Left ventricle myocardium inferior (tissue), 1 donor: Measurements from ENCODE around the gene PTPRC. TPM values are rescaled to one million over a fixed set of nuclear protein-coding genes. Genes with fewer than 3 reads are reported as not detected.

ENCODE experiments used
- DNase-seq: peaks from one replicate; pipeline ENCODE4 v3.0.0-alpha.2; 2020
- H3K27ac ChIP-seq: fragments of 200-600 bp; replicated peaks from 2 replicates; pipeline ENCODE4 v1.8.0; 2021
- H3K27me3 ChIP-seq: fragments of 200-600 bp; 2 replicates; pipeline ENCODE4 v1.8.0; 2021; ENCODE audit warnings: low read depth
- H3K36me3 ChIP-seq: fragments of 200-600 bp; 2 replicates; pipeline ENCODE4 v1.8.0; 2021
- H3K4me1 ChIP-seq: fragments of 200-600 bp; 2 replicates; pipeline ENCODE4 v1.8.0; 2021
- H3K4me3 ChIP-seq: fragments of 200-600 bp; 2 replicates; pipeline ENCODE4 v1.8.0; 2021; ENCODE audit warnings: mild to moderate bottlenecking, moderate library complexity
- H3K9me3 ChIP-seq: fragments of 200-600 bp; replicated peaks from 2 replicates; pipeline ENCODE4 v1.8.0; 2021
- intact Hi-C: fragments of 100-400 bp; cut with micrococcal nuclease; formaldehyde crosslinking; loops from one replicate; pipeline ENCODE4 v1.11.0; 2022
- total RNA-seq: library from RNA; stranded (reverse); fragmentation: NEBNext Ultra II Directional; extraction: Animal tissue kit (Norgen Biotek cat#: 25700); gene quantifications from one replicate; pipeline ENCODE4 v1.2.1, GENCODE V29; 2021
- TF ChIP-seq, protein P1 (sequence below): fragments of 200-600 bp; IDR thresholded peaks from 2 replicates; pipeline ENCODE4 v1.8.0; 2021; ENCODE audit warnings: antibody characterized with exemption, mild to moderate bottlenecking, borderline replicate concordance
- donor health status: DM: no; HTN: yes; CAD: no; lungs with severe emphysema.

PTPRC gene
- total RNA-seq, 1 donor from 2014 or later, result 7.5 TPM

DNA sequence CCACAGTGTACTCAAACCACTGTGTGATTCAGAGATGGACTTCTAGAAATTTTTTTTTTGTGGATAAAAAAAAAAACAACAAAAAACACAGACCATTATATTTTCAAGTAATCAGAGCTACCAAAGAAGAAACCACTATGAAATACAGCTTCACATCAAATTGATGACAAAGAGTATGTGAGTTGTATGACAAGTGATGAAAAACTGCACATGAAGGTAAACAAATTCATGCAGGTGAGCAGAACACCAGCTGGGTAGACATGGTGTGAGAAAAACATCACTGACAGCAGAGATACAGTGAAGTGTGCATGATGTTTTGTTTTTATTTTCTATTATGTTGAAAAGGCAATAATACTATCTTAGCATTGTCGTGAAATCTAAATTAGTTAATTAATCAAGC is 8.0 kb upstream of the PTPRC start:
- no peaks in the 10 kb centered on the region for H3K9me3 ChIP-seq
- no peak for DNase-seq
- intact Hi-C loops, result no loop called here
- no peaks in the 10 kb centered on the region for H3K27me3 ChIP-seq
- no peak overlapping the region for H3K4me3 ChIP-seq
- TF ChIP-seq, protein P1, sequence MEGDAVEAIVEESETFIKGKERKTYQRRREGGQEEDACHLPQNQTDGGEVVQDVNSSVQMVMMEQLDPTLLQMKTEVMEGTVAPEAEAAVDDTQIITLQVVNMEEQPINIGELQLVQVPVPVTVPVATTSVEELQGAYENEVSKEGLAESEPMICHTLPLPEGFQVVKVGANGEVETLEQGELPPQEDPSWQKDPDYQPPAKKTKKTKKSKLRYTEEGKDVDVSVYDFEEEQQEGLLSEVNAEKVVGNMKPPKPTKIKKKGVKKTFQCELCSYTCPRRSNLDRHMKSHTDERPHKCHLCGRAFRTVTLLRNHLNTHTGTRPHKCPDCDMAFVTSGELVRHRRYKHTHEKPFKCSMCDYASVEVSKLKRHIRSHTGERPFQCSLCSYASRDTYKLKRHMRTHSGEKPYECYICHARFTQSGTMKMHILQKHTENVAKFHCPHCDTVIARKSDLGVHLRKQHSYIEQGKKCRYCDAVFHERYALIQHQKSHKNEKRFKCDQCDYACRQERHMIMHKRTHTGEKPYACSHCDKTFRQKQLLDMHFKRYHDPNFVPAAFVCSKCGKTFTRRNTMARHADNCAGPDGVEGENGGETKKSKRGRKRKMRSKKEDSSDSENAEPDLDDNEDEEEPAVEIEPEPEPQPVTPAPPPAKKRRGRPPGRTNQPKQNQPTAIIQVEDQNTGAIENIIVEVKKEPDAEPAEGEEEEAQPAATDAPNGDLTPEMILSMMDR, result no peak
- no peak overlapping the region for H3K27ac ChIP-seq
- H3K4me1 ChIP-seq, result no peaks in the 10 kb centered on the region
- H3K36me3 ChIP-seq, result no peaks in the 10 kb centered on the region

DNA sequence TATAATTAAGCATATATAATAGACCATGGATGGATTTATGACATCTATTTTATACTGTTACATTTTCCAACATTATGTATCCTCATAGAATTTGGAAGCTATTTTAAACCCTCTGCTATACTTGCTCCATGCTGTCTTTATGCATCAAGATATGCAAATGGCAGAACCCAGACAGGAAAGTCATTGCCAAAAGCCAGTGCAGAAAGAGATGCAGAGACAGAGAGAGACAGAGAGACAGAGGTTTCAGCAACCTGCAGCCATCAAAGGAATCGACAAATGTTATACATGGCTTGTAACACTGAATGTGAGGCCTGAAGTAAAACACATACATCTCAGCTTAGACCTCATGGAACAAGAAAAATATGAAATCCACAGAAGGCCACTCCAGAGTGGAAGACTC is 7.5 kb upstream of the PTPRC start:
- intact Hi-C loops, result no loop called here

DNA sequence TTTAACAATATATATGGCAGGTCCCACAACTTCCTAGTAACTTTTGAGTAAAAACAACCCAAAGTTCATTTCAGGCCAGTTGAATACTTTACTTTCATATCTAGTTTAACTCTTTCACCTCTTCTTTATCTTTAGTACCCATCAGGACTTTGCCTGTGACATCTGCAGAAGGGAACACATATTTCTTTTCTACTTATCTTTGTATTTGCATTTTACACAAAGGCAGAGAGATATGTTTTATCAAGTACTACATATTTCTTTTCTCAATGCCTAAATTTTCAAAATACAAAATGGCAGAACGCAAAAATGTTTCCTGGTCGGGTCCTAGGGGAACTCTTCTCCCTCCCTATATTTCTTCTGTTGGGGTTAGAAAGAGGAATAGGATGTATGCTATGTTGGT is 6.8 kb upstream of the PTPRC start:
- H3K27me3 ChIP-seq, result no peaks in the 10 kb centered on the region
- intact Hi-C loops, result no loop called here
- no peaks in the 10 kb centered on the region for H3K36me3 ChIP-seq
- TF ChIP-seq, protein P1, result no peak
- H3K9me3 ChIP-seq, result no peaks in the 10 kb centered on the region
- no peak overlapping the region for H3K27ac ChIP-seq
- DNase-seq, result no peak
- no peak overlapping the region for H3K4me3 ChIP-seq
- H3K4me1 ChIP-seq, result no peaks in the 10 kb centered on the region

More for the DNA sequence above, 7.5 kb upstream of the PTPRC start:
- TF ChIP-seq, protein P1, result no peak
- Histone ChIP-seq H3K4me1 (no peaks in the 10 kb centered on the region), H3K27me3 (no peaks in the 10 kb centered on the region), H3K27ac (no peak overlapping the region), H3K36me3 (no peaks in the 10 kb centered on the region), H3K4me3 (no peak overlapping the region), H3K9me3 (no peaks in the 10 kb centered on the region)
- DNase-seq, result no peak

DNA sequence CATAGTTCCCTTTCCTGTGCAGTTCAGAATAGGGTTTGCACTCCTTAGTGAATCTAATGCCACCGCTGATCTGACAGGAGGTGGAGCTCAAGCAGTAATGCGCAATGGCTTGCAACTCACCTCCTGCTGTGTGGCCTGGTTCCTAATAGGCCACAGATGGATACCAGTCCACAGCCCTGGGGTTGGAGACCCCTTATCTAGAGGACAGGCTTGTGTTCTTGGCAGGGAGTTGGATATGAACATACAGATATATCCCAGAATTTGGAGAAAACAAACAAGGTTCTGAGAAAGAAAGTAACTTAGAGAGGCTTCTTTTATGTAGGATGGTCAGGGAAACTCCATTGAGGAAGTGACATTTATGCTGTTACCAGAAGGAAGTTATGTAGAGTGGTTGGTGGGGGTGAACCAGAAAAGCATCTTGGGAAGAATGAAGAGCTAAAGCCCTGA is 5.1 kb upstream of the PTPRC start:
- Histone ChIP-seq H3K4me1 (no peaks in the 10 kb centered on the region), H3K9me3 (no peaks in the 10 kb centered on the region), H3K27me3 (no peaks in the 10 kb centered on the region), H3K4me3 (no peak overlapping the region), H3K36me3 (no peaks in the 10 kb centered on the region), H3K27ac (no peak overlapping the region)
- intact Hi-C loops, result no loop called here
- no peak for DNase-seq
- TF ChIP-seq, protein P1, result no peak

DNA sequence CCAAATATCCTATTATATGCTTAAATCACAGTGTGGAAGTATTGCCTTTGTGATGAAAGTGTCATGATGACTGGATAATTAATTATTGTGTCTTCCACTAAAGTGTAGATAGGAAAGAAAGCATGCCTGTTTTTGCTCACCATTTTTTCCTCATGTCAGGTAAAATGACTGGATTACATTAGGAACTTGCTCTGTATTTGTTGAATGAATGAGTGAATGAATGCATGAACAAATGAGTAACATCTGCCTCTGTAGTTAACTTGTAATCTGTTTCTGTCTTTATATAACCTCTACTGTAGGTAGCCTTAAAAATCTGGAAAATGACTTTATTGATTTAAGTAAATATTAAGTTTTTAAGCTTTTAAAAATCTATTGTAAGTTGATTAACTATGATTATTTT is 2.9 kb upstream of the PTPRC start:
- no peak for DNase-seq
- Histone ChIP-seq H3K4me1 (no peaks in the 10 kb centered on the region), H3K27ac (no peak overlapping the region), H3K9me3 (no peaks in the 10 kb centered on the region), H3K4me3 (no peak overlapping the region), H3K27me3 (no peaks in the 10 kb centered on the region), H3K36me3 (no peaks in the 10 kb centered on the region)
- TF ChIP-seq, protein P1, result no peak
- intact Hi-C loops, result no loop called here

DNA sequence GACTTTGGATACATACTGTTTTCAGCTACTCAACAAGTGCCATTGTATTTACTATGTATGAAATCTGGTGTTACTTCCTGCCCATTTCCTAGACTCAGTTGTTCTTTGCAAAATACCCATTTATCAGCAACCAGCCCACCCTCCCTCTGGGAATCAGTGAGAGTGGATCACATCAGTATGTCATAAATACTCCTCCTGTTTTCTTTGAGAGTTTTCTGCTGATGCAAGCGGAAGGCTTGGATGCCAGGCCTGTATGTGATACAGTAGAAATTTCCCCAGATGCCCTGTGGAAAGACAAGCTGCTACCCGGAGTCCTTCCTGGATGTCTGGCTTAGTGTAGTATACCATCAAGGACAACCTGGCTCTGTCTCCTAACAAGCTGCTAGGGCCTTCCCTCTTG is 2.4 kb upstream of the PTPRC start:
- no peaks in the 10 kb centered on the region for H3K36me3 ChIP-seq
- no peaks in the 10 kb centered on the region for H3K27me3 ChIP-seq
- no peak overlapping the region for H3K4me3 ChIP-seq
- H3K27ac ChIP-seq, result no peak overlapping the region
- H3K9me3 ChIP-seq, result no peaks in the 10 kb centered on the region
- no peak for DNase-seq
- intact Hi-C loops, result no loop called here
- no peaks in the 10 kb centered on the region for H3K4me1 ChIP-seq
- TF ChIP-seq, protein P1, result no peak
